Activated gamma-delta T cell (primary cell): ENCODE results near the gene GMEB2.
A peak's percentile ranks its signal among the peaks of the same experiment; 100 is the strongest.
"Not testable (repeated sequence)": the region's sequence is repeated elsewhere in the genome, so short reads cannot be mapped to it uniquely, and the experiment has no call there.

Experiments used
- DNase-seq: peaks from one replicate; lab custom pipeline; 2025; lab: John Stamatoyannopoulos, UW
- total RNA-seq, 2 donors: gene quantifications; one replicate each; lab custom pipeline; 2026; lab: John Stamatoyannopoulos, UW

The GMEB2 gene, protein sequence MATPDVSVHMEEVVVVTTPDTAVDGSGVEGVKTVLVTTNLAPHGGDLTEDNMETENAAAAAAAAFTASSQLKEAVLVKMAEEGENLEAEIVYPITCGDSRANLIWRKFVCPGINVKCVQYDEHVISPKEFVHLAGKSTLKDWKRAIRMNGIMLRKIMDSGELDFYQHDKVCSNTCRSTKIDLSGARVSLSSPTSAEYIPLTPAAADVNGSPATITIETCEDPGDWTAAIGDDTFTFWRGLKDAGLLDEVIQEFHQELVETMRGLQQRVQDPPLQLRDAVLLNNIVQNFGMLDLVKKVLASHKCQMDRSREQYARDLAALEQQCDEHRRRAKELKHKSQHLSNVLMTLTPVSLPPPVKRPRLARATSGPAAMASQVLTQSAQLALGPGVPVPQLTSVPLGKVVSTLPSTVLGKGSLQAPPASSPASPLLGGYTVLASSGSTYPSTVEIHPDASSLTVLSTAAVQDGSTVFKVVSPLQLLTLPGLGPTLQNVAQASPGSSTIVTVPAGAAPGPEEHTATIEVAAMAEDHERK
- total RNA-seq, result 66.6 to 68.5 reads per million in 2 donors

DNA sequence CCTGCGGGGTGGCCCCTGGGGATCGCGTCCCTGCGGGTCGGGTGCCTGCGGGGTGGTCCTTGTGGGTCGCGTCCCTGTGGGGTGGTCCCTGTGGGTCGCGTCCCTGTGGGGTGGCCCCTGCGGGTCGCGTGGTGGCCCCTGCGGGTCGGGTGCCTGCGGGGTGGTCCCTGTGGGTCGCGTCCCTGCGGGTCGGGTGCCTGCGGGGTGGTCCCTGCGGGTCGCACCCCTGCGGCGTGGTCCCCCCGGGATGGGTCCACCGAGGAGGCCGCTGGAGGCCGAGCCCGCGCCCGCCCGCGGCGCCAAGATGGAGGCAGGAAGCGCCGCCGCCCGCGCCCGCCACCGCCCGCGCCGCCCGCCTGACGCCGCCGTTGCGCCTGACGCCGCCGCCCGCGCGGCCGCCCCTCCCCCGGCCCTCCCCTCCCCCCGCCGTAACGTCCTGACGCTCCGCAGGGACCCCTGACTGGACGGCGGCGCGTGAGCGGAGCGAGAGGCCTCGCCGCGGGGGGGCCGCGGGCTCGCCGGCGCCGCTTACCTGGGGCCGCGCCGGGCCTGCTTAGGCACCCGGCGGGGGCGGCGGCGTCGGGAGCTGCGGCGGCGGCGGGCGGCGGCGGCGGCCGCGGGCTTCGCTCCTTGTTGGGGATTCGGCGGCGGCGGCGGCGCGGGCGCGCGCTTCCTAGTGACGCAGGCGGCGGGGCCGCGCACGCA, at the start of gene GMEB2:
GMEB2 (minus strand) TSS at position 678 of the 705 bp plus-strand sequence. CDS start 7,704 bp downstream, outside the sequence.
- peak; percentile 68 for DNase-seq

DNA sequence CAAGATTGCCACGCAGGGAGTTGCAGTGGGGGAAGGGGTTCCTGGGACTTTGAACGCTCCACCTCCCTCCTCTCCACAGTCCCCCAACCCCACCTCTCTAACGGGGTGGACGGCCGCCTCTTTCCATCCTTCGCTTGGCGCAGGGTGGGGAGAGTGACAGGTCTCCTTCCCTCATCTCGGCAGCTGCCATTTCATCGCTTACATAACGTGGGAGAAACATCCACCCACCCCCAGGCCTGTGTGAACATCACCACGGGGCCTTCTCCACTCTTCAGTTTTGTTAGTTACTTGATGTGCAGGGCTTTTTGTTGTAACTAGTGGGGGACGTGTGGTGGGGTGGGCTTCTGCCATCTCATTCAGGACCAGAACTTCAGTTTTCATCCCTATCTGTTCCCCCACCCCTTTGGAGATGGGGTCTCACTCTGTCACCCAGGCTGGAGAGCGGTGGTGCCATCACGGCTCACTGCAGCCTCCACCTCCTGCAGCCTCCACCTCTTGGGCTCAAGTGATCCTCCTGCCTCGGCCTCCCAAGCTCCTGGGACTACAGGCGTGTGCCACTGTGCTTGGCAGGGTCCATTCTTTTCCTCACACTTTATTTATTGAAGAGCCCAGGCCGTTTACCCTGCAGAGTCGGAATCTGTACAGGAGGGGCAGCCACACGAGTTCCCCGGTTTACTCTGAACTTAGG, 48.9 kb upstream of the GMEB2 start:
- DNase-seq, result no peak

DNA sequence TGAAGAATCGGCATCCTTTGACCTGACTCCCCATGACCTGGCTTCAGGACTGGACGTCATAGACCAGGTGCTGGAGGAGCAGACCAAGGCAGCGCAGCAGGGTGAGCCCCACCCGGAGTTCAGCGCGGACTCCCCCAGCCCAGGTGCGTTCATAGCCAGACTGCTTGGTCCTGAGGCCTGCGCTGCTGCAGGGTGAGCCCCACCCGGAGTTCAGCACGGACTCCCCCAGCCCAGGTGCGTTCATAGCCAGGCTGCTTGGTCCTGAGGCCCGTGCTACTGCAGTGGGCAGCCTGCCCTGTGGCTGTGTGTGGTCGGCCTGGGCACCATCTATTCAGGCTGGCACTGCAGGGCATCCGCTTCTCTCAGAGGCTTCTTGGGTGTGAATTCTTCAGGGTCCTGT, 47.0 kb upstream of the GMEB2 start:
- no peak for DNase-seq

DNA sequence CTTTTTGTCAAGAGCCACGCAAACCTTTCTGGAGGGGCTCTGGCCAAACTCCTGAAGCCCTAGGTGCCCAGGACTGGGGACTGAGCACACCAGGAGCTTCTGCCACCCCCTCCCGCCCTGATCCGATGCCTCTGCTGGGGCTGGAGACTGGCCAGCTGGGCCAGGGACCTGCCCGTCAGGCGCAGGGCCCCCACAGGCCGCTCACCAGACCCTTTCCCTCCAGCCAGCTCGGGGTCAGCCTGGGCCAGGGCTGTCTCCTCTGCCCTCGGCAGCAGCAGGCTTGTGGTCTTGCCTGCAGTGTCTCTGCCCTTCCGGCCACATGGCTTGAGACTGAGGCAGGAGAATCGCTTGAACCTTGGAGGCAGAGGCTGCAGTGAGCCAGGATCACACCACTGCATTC, 45.8 kb upstream of the GMEB2 start:
- no peak for DNase-seq

DNA sequence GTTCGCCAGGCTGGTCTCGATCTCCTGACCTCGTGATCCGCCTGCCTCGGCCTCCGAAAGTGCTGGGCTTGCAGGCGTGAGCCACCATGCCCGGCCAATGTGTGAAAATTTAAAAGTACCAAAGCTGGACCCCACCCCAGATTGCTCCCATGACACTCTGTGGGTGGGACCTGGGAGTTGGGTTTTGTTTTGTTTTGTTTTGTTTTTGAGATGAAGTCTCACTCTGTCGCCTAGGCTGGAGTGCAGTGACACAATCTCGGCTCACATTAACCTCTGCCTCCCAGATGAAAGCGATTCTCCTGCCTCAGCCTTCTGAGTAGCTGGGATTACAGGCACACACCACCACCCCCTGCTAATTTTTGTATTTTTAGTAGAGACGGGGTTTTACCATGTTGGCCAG, 44.8 kb upstream of the GMEB2 start:
- not testable (repeated sequence) for DNase-seq

DNA sequence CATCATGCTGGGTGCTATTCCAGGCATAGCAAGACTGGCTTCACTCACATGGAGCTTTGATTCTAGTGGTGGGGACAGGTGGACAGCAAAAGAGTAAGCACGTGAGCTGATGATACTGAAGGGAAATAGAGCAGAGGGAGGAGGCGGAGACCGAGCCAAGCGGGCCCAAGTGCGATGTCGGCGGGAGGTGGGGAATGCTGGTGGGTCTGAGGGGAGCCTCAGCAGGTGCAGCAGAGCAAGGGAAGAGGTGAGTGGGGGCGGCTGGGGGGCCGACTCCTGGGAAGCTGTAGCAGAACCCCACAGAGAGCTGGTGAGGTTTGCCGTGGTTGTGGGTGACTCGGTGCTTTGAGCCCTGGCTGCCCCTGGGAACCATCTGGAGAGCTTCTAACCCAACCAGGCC, 41.5 kb upstream of the GMEB2 start:
- DNase-seq, result no peak

DNA sequence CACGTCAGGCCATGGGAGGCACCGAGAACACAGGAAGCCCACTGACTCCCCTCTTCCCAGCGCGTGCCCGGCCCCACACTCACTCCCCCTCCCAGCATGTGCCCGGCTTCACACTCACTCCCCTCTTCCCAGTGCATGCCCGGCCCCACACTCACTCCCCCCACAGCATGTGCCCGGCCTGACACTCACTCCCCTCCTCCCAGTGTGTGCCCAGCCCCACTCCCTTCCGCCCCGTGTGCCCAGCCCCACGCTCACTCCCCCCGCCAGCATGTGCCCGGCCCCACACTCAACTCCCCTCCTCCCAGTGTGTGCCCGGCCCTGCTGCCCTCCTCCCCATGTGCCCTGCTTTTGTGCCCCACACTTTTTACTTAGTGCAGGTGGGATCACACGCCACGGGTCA, 41.0 kb upstream of the GMEB2 start:
- DNase-seq, result no peak

DNA sequence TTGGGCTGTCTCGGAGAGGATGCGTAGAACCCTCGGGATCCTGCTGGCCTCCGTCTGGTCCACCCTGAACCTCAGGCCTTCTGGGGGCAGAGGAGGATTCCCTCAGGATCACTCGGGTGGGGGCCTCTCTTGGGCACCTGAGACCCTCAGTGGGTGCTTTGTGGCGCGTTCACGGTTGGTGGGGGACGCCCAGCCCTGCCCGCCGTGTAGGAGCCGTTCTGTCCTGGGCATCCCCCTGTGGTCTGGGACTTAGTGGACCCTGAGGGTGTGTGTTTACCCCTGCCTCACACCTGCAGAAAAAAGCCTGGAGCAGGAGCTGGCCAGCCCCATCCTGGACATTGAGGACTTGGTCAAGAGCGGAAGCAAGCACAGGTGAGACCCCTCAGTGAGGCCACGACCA, 38.8 kb upstream of the GMEB2 start:
- no peak for DNase-seq

DNA sequence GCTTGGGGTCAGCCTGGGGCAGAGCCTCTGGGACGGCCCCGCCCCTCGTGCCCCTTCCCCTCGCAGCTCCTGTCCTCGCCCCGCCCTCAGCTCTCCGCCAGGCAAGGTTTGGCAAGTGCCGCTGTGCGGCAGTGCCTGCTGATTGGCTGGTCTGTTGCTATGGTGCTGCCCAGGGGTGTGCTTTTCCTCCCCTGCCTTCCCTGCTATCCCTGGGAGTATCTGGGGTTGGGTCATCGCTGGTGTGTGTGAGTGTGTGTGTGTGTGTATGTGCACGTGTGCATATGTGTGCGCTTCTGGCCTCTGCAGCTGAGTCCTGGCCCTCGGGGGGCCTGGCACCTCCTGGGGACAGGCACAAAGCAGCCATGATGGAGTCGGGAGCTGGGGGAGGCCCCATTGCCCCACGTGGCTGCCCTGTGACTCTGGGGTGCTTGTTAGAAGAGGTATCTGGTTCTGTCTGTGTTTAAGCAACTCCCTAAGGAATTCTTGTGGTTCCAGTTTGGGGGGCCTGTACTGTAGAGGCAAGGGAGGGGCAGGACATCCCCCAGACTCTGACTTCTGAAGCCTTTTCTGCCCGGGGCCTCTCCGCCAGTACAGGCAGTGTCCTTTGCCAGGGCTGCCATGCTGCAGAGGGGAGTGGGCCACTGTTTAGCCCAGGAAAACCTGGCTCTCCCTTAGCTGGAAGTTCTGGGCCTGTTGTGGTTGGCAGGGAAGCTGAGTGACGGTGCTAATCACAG, 38.1 kb upstream of the GMEB2 start:
- DNase-seq, result no peak

DNA sequence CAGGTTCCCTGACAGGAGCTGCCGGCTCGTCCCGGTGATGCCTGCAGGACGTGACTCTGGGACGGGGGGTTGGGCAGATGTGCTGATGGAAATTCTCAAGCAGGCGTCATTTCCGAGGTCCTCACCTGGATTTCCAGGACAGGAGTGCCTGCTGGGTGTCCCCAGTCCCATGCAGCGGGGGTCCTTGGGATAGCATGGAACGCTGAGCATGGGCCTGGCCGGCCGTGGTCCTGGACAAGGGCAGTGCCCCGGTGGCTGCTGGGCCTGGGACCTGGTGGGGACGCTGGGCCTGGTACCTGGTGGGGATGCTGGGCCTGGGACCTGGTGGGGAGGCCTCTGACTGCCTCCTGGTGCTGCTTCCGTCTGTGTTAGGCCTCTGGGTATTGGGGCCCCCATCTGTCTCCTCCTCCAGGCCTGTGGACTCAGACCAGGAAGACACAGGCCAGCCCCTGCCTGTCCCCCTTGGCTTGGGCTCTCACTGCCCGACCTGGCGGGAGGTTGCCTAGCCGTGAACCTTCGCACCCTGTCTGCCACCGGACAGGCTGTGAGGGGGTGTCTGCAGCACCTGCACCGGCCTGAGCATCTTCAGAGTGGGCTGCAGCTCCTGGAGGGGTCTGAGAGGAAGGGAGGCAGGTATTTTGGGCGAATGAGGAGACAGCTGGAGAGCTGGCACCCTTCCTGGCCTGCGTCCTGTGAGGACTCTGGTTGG, 37.4 kb upstream of the GMEB2 start:
- no peak for DNase-seq

DNA sequence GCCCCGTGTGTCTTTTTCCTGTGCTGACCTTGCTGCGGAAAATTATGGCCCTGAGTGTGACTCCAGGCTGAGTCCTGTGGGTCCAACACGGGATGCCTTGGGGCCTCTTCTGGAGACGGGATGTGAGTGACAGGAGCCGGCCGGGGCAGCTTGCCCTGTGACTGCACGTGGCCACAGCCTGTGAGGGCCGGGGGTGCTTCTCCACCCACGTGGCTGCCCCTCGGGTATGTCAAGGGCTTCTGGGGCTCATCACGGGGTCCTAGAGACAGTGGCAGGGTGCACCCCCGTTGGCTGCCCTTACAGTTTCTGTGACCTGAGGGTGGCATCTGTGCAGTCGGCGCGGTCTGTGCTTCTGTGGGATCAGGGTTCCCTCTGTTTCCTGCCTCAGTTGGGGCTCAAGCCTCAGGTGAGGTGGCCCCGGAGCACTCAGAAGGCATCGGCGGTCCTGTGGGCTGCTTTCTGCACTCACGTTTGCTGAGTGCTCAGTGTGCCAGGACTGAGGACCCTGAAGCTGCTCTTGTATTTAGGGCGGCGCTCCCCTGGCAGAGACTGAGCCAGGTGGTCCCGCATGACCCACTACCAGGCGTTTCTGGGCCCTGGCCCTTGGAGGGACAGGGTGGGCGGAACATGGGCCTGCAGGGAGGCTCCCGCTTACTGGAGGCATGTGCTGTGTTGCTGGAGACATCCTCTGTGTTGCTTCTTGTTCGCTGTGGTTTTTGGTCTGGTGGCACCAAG, 36.6 kb upstream of the GMEB2 start:
- DNase-seq, result no peak

DNA sequence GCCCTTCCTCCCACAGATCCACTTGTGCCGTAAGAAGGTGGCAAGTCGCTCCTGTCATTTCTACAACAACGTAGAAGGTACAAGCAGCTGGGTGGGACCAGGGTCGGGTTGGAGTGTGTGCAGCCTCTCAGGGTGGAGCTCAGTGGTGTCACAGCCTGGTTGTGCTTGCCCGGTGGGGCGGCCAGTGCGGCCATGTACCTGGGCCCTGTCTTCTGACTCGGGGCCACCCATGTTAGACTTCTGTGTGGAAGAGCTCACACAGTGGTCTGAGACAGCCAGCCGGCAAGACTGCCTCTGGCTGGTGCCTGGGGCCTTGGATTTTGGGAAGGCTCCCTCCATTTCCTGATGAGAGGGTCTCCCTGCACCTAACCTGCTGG, 35.9 kb upstream of the GMEB2 start:
- DNase-seq, result no peak

DNA sequence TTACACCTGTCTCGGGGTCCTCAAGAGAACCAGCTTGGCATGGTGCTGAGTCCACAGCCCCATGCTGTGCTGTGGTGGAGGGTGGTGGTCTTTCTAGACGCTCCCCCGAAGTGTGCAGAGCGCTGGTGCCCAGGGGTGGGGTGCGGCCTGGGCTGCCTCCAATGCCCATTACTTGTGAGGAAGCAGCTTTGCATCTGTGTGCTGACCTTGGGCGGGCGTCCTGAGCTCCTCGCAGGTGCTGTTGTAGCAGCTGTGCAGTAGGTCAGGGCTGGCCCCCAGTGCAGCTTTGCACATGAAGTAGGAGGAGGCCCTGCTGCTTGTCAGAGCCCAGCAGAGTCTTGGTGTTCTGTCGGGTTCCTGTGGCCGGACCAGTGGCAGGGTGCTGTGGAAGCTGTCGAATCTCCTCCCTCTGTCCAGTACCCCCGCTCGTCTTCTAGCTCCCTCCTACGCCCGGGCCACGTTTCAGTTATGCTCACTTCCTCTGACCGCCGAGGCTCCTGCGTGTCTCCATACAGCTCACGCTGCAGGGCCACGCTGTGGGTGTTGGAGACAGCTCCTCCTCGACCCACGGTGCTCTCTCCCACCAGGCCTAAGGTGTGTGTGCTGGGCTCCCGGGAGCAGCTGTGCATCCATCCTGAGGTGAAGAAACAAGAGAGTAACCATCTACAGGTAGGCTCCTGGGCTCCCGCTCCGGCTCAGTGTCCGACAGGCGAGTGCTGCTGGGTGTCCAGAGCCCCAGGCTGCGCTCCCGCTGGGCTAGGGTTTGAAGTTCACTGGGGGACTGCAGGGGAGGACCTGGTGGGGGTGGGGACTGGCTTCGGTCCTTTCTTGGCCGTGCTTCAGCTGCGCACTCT, 35.3 kb upstream of the GMEB2 start:
- DNase-seq, result no peak

DNA sequence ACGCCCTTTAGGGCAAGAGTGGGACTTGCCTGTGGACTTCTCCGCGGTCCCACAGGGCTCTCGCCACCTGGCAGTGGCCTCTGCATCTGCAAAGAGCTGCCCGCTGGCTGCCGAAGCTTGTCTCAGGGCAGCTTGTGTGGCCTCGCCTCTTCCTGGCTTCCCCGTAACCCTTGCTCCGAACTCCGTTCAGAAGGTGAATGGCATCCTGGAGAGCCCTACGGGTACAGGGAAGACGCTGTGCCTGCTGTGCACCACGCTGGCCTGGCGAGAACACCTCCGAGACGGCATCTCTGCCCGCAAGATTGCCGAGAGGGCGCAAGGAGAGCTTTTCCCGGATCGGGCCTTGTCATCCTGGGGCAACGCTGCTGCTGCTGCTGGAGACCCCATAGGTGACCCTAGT, 34.2 kb upstream of the GMEB2 start:
- DNase-seq, result no peak

DNA sequence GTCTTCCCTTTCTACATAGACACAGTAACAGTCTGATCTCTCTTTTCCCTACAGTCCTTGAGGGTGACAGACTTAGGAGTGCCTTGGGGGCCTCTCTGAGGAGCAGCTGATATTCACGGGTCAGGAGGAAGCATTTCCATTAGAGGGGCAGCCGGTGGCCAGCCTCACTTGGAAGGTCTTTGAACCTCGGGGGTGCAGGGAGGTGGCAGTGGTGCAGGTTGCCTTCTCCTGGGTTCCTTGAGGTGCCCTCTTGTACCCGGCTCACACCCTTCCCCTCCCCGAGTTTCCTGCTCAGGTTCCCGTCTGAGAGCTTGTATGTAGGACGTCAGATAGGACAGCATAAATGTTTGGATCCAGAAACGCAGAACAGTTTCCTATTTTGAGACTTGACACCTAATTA, 33.7 kb upstream of the GMEB2 start:
- DNase-seq, result no peak

DNA sequence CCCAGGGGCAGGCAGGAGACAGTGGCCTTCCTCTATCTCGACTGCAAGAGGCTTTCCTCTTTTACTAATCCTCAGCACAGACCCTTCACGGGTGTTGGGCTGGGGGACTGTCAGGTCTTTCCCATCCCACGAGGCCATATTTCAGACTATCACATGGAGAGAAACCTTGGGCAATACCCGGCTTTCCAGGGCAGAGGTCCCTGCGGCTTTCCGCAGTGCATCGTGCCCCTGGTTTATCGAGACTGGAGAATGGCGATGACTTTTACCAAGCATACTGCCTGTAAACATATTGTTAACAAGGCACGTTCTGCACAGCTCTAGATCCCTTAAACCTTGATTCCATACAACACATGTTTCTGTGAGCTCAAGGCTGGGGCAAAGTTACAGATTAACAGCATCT, 33.3 kb upstream of the GMEB2 start:
- not testable (repeated sequence) for DNase-seq

DNA sequence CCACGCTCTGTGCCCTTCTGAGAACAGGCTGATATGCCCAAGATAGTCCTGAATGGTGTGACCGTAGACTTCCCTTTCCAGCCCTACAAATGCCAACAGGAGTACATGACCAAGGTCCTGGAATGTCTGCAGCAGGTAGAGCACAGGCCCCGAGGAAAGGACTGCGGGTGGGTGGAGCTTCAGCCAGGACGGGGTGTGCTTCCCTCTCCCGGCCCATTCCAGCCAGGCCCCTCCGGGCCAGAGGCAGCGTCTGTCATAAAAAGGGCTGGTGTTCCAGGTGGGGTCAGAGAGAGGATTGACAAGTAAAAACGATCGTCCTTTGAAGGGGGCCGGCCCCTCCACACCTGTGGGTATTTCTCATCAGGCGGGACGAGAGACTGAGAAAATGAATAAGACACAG, 32.5 kb upstream of the GMEB2 start:
- DNase-seq, result no peak

DNA sequence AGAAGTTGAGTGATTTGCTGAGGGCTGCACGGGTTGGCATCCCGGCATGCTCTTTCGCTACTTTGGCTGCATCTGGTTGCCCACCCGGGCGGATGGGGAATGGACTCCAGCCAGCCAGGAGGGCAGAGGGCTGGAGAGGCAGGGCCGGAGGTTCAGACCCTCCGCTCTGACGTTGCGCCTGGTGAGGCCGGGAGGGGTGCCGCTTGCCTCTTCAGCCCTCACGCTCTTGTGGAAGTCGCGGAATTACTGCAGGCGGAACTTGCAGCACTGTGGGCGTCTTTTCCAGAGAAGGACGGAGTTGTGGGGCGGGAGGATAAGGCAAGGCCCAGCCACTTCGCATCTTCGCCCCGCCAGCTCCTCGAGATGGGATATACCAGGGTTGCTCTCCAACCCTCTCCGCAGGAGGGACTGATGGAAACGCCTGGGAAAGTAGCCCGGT, 31.9 kb upstream of the GMEB2 start:
- DNase-seq, result no peak

DNA sequence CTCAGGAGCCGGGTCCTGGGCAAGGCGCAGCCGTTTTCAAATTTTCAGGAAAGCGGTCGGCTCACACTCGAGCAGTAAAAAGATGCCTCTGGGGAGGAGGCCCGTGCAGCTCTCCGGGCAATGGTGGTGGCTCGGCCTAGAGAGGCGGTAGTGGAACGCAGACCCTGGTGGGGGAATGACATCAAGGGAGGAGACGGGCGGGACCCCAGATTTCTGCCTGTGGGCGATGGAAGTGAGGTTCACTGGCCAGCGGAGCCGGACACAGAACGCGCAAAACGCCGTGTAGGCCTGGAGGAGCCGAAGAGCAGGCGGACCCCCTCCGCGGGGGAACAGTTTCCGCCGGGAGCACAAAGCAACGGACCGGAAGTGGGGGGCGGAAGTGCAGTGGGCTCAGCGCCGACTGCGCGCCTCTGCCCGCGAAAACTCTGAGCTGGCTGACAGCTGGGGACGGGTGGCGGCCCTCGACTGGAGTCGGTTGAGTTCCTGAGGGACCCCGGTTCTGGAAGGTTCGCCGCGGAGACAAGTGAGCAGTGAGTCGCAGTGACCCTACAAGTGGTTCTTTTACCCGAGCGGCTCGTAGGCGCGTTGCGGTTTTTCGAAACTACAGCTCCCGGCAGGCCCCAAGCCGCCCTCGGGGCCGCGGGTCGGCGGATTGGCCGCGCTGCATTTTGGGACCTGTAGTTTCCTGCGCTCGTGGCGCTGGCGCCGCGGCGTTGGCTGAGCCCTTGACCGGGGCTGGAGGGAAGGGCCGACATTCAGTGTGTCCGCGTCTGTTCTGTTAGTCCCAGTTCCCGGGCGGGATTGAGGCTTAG, 31.2 kb upstream of the GMEB2 start, which contains the start of gene RTEL1:
RTEL1 (plus strand) TSS at position 376 of the 812 bp plus-strand sequence. CDS start 1,091 bp downstream, outside the sequence.
- peak; percentile 73 for DNase-seq
